CD4-positive, alpha-beta T cell treated with Interleukin-1 beta for 1 hour (primary cell): ENCODE data around the gene PLK5.

Experiments used
- DNase-seq, 2 donors: peaks; one replicate each; pipeline ENCODE4 v3.0.0-alpha.2; 2020 to 2022

Gene PLK5

DNA sequence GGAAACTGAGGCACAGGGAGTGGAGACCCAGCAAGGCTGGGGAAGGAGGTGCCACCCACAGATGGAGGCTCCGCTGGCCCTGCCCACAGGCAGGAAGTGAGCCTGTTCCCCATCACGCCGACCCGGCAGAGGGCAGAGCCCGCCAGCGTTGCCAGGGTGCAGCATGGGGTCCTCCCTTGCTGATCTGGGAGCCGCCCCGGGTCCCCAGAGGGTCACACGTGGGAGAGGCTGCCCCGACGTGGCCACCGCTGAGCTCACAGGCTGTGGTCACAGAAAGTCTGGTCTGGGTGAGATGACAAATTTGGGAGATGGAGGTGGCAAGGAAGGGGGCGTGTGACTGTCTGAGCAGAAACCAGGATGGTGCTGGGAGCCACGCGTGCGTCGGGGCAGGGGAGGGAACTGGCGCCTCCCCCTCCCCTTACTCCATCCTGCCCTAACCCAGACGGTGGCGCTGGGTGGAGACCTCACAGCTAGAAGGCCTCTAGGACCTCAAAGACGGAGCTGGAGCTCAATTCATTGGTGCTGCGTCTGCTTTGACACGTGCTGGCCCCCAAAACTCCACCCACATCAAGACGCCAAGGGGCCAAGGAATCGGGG, 36.5 kb downstream of the PLK5 start:
- DNase-seq: no peak

DNA sequence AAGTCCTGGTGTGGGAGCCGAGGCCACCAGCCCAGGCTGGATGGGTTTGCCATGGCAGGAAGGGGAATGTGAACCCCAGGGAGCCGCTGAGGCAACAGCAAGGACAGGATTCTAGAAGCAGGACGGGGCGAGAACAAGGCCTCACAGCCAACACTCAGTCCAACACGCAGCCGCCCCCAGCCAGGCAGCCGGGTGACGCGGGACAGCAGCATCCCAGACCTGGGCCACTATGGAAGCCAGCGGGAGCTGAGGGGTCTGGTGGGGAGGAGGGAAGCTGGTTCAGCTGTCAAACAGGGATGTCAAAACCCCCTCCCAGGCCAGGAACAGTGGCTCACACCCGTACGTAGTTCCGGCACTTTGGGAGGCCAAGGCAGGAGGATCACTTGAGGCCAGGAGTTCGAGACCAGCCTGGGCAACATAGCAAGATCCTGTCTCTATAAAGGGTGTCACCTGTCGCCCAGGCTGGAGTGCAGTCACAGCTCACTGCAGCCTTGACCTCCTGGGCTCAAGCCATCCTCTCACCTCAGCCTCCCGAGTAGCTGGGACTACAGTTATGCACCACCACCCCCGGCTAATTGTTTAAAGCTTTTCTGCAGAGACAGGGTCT, 37.5 kb downstream of the PLK5 start:
- DNase-seq: no peak

DNA sequence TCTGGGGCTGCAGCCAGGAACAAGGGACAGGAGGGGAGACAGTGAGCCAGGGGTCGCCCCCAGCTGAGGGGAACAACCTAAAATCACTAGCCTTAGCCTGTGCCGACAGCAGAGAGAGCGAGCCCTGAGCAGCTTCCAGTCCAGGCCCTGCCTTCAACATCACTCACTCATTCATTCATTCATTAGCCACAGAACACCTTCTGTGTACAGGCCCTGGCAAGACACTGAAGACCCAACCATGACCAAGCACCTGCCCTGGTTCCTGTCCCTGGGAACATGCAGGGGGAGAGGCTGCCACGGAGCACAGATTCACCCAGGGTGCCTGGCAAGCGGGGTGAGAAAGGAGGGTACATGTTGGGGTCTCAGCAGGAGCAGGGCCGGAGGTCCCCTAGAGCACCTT, 39.4 kb downstream of the PLK5 start:
- no peak for DNase-seq

DNA sequence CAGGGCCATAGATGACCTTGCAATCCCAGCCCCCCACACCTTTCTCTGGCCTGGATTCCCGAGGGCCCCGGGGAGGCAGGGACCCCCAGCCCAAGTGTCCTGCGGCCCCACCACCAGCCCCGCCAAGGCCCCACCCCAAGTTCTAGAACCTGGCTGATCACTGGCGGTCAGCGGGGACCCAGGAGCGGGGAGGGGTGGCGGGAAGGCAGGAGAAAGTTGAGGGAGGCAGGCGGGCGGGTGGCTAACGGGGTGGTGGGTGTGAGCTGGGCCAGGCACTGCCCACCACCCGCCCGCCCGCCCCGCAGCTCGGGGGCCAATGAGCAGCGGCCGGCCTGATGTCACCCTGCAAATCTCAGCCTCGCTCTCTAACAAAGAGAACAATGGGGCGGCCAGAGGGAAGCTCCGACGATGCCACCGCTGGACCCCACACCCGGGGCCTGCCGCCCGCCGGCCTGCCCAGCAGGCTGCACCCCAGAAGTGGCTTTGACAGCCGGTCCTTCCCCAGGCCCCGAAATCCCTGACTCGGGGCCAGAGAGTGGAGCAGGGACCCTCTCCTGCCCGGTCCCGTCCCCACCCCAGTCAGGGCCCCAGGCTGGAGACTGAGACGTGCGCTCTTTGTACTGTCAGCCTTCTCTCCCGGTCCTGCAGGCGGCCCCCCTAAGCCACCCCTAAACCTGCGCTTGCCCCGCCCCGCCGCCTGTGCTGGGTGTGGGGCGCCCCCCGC, 42.7 kb downstream of the PLK5 start:
- DNase-seq: no peak

DNA sequence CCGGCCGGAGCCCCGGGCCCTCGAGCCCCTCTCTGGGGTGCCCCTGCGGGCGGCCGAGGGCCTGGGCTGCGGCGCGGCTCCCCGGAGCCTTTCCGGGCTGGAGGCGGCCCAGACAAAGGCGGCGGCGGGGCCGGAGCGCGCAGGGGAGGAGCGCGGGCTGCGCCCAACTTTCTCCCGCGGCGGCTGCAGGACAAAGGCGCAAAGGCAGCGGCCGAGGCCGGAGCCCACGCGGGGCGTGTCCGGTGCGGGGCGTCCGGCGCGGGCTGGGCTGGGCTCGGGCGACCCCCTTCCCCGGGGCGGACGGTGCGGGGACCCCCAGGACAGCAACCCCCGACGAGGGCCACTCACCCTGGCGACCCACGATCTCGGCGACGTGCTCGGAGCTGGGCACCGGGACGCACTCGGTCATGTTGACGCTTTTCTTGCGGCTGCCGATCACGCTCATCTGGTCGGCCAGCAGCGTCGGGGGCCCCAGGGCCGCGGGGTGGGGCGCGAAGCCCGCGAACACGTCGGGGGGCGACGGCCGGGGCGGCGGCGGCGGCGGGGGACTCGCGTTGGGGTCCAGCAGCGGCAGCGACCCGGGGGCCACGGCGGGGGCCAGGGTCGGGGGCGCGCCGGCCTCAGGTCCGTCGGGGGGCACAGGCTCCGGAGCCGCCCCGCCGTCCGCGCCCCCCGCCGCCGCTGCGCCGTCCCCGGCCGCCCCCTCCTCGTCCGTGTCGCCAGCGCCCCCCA, 43.4 kb downstream of the PLK5 start:
- DNase-seq: no peak

DNA sequence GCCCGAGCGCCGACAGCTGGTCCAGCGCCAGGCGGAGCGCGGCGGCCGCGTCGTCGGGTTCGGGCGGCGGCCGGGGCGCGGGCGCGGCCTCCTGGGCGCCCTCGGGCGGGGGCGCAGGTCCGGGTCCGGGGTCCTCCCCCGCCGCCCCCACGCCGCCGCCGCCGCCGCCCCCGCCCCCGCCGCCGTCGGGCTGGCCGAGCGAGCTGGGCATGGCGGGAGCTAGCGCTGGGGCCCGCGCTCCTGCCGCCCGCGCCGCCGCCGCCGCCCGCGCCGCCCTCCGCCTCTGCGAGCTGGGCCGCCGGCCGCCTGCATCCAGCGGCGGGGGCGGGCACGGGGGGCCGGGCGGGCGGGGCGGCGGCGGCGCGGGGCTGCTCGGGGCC, 44.0 kb downstream of the PLK5 start:
- DNase-seq: no peak

DNA sequence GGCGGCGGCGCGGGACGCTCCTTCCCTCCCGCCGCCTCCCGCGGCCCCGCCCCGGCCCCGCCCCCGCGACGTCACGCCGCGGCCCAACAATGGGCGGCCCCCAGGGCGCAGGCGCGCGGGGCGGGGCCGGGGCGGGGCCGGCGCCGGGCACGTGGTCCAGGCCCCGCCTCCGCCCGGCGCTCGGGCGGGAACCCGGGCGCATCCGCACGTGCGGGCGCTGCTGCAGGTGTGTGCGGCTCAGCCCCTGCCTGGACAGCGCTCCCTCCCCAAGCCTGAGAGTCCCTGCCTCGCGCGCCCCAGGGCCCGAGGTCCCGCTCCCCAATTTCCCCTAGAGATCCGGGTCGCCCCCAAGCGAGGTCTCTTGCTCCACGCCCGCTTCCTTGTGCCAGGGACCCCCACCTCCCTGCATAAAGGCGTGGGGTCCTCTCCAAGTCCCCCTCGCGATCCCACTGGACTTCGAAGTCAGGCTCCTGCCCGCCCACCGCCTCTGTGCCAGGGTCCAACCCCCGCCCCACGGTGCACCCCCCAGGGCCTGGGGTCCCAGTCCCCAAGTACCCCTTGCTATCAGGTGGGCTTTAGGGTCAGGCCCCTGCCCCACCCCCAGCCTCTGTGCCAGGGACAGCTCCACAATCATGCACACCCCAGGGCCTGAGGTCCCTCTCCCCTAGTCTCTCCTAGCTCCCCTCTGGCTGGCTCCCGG, 44.6 kb downstream of the PLK5 start, which contains the start of gene MEX3D:
TSS of gene MEX3D (minus strand) at position 6 of the 700 bp plus-strand sequence. CDS start 267 bp downstream, outside the sequence.
- DNase-seq: peak; percentile 84 to 85

DNA sequence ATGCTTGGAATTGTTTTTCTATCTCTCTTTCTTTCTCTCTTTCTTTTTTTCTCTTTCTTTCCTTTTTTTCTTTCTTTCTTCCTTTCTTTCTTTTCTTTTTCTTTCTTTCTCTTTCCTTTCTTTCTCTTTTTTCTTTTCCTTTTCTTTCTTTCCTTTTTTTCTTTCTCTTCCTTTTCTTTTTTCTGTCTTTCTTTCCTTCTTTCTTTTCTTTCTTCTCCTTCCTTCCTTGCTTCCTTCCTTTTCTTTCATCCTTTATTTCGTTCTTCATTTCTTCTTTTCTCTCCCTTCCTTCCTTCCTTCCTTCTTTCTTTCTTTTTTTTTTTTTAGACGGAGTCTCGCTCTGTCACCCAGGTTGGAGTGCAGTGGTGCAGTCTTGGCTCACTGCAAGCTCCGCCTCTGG, 46.1 kb downstream of the PLK5 start:
- DNase-seq: no peak

DNA sequence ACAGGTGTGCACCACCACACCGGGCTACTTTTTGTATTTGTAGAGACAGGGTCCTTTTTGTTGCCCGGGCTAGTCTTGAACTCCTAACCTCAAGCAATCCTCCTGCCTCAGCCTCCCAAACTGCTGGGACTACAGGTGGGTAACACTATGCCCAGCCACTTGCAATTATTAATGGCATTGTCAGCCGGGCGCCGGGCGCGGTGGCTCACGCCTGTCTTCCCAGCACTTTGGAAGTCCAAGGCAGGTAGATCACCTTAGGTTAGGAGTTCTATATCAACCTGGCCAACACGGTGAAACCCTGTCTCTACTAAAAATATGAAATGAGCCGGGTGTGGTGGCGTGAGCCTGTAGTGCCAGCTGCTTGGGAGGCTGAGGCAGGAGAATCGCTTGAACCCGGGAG, 47.0 kb downstream of the PLK5 start:
- no peak for DNase-seq

DNA sequence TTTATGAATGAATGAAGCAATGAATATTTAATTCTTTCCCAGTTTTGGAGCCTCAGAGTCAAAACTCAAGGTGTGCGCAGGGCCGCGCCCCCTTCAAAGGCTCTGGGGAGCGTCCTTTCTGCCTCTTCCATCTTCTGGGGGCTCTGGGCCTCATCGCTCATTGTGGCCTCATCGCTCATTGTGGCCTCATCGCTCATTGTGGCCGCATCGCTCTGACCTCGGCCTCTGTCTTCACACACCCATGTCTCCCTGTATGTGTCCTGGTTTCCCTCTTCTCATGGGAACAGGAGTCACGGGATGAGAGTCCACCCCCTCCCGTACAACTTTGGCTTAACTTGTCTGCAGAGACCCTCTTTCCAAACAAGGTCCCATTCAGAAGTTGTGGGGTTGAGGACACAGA, 47.5 kb downstream of the PLK5 start:
- no peak for DNase-seq

DNA sequence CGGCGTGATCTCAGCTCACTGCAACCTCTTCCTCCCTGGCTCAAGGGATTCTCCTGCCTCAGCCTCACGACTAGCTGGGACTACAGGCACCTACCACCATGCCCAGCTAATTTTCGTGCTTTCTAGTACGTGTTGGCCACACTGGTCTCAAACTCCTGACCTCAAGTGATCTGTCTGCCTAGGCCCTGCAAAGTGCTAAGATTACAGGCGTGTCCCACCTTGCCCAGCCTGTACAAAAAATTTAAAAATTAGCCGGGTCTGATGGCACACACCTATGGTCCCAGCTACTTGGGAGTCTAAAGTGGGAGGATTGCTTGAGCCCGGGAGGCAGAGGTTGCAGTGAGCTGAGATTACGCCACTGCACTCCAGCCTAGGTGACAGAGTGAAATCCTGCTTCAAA, 48.9 kb downstream of the PLK5 start:
- no peak for DNase-seq

DNA sequence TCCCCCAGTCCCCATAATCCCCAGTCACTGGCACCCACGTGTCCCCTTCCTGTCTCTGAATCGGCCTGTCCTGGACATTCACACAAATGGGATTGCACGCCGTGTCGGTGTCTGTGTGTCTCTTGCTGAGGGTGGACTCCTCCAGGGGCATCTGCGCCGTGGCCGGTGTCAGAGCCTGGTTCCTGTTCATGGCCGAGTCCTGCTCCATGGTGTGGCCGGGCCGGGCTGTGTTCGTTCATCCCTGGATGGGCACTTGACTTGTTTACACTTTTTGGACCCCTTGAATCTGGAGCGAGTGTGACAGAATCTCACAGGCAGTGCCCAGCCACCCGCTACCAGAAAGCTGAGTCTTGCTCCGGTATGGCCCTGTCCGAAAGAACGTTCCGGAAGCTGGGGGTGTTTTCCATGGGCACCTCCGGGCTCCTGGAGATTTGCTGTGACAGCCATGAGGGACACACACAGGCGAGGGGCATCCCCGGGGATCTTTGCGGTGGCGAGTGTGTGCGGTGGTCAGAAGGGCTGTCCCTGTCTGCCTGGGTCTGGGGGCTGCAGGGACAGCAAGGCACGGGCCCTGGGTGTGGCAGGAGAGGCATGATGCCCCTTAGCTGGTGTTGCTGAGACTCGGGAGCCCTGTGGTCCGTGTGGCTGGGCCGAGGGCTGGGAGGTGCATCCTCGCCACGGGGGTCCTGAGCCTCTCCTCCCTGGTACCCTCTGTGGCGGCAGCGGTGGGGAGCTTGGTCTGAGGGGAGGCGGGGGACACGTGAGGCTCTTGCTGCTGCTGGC, 50.7 kb downstream of the PLK5 start:
- DNase-seq: no peak

DNA sequence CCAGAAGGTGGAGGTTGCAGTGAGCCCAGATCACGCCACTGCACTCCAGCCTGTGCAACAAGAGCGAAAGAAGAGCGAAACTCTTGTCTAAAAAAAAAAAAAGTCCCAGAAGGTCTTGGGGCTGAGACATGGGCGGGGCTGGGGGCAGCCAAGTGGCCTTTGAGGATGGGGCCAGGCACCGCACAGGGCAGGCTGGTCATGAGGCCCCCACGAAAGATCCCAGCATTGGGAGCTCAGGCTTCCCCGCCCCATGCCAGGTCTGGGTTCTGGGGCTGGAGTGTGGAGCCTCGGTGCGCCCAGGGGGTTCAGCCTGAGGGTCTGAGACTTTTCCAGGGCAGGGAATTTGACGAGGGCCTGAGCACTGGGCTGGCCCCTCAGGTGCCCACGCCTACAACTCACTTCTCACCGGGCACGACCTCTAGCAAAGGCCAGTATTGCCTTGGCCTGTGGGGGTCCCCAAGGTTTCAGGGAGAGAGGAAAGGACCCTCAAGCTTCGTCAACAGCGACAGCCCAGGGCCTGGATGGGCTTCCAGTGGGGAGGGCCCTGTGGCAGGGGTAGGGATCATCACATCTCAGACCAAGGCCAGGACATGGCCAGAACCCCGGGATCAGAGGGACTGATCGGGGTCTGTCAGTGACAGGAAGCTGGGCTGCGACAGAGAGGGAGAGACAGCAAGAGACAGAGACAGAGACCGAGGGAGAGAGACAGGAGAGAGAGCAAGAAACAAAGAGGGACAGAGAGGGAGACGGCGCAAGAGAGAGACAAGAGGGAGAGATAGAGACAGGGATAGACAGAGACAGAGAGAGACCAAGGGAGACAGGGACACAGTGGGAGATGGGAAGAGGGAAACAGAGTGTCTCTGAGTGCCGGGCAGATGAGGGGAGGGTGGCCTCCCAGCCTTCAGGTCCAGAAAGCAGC, 51.7 kb downstream of the PLK5 start:
- DNase-seq: no peak

DNA sequence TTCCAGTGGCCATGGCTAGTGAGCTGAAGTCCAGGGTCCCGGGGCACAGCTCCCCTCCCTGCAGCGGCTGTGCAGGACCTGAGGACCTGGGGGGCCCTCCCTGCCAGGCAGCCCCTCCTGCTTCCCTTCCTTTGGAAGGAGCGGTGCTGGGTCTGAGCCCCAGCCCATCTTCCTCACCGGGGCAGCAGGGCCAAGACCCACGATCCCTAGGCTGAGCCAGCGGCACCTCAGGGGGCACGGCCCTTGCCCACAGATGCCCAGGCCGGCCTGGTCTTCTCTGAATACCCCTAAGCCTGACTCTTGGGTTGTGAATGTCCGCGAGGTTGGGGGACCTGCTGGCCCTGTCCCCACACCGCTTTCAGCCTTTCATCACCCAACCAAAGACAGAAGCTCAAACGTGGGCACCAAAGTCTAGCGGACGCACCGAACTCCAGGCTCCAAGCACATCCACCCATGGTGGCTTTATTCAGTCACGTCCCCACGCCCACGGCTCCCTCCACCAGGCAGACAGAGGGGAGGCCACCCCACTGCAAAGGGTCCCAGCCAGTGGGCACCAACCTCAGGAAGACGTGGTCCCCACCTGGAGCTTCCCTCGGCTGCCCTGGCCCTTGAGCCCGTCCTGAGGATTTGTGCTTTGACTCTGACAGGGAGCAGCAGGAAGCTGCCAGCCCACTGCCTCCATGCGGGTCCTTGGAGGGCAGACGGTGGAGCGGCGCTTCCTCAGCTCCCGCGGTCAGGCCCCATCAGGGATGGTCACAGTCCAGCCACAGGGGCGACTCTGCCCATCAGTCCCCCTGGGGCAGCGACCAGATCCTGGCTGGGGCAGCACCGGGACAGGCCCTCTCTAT, 52.6 kb downstream of the PLK5 start:
- no peak for DNase-seq

DNA sequence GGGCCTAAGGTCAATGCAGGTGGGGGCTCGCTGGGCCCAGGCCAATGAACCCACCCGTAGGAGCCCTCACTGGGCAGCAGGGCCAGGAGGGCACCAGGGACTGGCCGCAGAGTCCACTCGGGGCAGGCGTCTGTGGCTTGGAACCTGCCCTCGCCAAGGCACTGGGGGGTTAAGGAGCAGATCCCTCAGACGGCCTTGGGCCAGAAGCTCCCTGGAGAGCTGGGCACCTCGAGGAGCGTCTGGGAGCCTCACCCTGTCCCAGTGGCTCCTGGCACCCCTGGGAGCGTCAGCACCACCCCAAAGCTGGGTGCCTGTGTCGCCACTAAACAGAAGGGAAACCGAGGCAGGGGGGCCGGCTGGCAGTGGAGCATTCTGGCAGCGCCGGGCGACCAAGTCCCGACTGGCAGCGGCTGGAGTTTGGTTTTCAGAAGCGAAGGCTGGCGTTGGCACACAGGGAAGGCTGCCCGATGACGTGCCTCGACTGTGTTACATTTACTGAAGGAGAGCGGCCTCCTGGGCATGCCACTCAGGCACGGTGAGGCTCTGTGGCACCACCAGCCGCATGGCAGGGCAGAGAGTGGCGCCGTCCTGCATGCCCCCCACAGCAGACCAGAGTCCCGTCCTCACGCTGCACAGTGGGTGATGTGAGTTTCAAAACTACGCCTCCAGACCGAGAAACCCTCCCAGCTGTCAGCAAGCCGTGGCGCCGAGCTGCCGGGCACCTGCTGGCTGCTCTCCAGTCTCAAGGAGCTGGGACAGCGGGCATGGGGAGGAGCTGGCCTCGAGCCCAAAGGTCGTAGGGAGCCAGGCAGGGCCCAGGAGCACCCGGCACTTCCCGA, 53.4 kb downstream of the PLK5 start:
- DNase-seq: no peak

DNA sequence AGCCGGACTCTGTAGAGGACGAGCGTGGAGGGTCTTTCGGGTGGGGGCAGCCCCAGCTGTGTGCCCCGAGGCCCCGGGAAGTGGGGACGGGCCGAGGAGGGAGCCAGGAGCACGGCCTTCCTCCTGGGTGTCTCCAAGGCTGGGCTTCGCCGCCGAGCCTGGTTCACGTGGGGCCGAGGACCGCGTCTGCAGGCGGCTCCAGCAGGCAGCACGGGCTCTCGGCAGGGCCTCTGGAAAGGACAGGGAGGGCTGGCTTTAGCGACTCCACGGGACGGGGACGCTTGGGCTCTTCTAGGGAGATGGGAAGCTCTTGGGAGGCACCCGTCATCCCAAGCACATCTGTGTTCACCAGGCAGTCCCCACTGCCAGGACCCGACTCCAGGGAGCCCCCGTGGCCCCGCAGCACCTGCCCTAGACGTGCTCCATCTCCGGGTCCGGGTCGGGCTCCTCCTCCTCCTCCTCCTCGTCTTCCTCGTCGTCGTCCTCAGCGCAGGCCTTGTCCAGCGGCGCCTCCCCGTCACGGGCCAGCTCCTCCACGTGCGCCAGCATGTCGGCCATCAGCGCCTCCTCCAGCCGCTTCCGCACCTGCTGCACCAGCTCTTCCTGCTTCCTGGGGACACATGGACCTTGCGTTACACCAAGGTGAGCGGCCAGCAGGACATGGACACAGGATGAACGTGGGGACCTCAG, 54.2 kb downstream of the PLK5 start:
- no peak for DNase-seq

DNA sequence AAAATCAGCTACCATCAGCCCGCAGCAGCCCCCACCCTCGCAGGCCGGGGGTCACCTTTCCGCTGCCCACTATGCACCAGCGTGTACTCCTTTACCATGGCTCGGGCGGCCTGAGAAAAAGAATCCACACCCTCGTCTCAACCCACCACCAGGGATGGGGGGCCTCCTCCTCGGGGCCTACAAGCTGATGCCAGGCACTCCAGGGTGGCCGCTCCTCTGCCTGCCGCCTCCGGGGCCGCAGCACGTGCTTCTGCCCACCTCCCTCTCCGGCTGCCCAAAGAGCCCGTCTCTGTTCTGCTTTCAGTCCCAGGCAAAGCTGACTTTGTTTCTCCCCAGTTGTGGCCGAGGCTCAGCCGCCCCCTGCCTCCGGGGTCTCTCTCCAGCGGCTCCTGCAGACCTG, 55.3 kb downstream of the PLK5 start:
- DNase-seq: no peak

DNA sequence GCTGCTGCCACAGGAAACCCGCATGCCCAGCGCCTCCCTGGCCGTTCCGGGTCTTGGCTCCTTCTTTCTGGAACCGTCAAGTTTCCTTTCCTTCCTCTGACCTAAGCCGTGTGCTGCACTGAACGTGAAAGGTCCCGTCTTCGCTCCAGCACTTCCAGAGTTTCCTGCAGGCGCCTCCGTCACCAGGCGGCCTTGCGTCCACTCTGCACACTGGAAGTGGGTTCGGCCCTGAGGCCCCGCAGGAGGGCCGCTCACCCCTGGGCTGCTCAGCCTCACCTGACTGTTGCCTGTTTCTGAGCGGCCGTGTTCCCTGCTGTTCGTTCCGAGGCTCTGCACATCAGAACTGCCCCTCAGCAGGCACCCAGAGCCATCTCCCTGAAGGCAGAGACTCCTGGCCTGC, 56.5 kb downstream of the PLK5 start:
- DNase-seq: no peak

DNA sequence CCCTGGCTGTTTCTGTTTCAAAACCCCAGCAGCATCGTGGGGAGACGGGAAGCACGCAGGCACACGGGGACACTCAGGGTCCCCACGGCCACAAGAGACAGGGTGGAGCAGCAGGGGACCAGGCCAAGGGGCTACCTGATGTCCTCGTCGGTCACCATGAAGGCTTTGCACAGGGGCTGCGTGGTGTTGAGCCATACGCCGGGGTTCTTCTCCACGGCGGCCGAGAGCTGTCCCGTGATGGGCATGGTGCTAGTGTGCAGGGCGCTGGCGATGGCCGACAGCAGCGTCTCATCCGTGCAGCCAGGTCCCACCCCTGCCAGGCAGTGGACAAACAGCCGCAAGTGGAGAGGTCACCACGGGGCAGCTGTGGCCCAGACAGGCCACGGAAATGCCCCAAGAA, 57.1 kb downstream of the PLK5 start:
- no peak for DNase-seq
